GM12891 (cell line): Measurements from ENCODE around the gene PLPPR3.

Experiments used
- POLR2A ChIP-seq: IDR thresholded peaks from 2 replicates; pipeline ENCODE4 v1.6.1; 2011; ENCODE audit warnings: low read depth, low read length, control low read depth
- POLR2AphosphoS5 ChIP-seq: IDR thresholded peaks from 2 replicates; pipeline ENCODE4 v1.6.1; 2011; ENCODE audit warnings: low read depth, low read length, control low read depth
- POU2F2 ChIP-seq: IDR thresholded peaks from 2 replicates; pipeline ENCODE4 v1.6.1; 2011; ENCODE audit warnings: low read depth, mild to moderate bottlenecking, control low read depth, low read length, moderate library complexity
- SPI1 ChIP-seq: IDR thresholded peaks from 2 replicates; pipeline ENCODE4 v1.6.1; 2011; ENCODE audit warnings: low read depth, low read length, control low read depth
- TAF1 ChIP-seq: IDR thresholded peaks from 2 replicates; pipeline ENCODE4 v1.6.1; 2011; ENCODE audit warnings: low read depth, low read length, control low read depth

GRCh38 chr19:784541-784940 is 37.2 kb downstream of the PLPPR3 start:
- no peak for TF ChIP-seq TAF1
- no peak for TF ChIP-seq POU2F2
- TF ChIP-seq SPI1: no peak
- TF ChIP-seq POLR2AphosphoS5: no peak
- TF ChIP-seq POLR2A: no peak
